GM12878 (cell line): ENCODE measurements around the gene TOM1L2. TPM values are rescaled to one million over a fixed set of nuclear protein-coding genes. Genes with fewer than 3 reads are reported as not detected.

Experiments
- ATAC-seq: fragments of 200-7000 bp; cut with Tn5 transposase; 3 replicates; pipeline ENCODE4 v1.9.1; 2020; ENCODE audit warnings: mild to moderate bottlenecking, moderate library complexity
- BruUV-seq: library from RNA; stranded (reverse); fragments of 400-500 nt; replicated peaks from 2 replicates; lab custom pipeline; 2021; lab: Mats Ljungman, UMichigan
- CTCF ChIA-PET: fragments of 300-600 bp; sonication (Branson Sonifier 250); formaldehyde crosslinking; extraction: SDS; loops from one replicate; lab custom pipeline; 2021; ENCODE audit warnings: inconsistent platforms; lab: Yijun Ruan, JAX
- POLR2A ChIA-PET: fragments of 350-600 bp; formaldehyde crosslinking; extraction: SDS; loops from one replicate; lab custom pipeline; 2021; ENCODE audit warnings: inconsistent platforms; lab: Charles Lee
- RAD21 ChIA-PET: fragments of 300-600 bp; sonication (Branson Sonifier 250); formaldehyde crosslinking; loops from one replicate; lab custom pipeline; 2023; ENCODE audit warnings: antibody characterized with exemption; ENCODE audit not compliant: unreplicated experiment; lab: Charles Lee
- SMC1A ChIA-PET: fragments of 300-600 bp; sonication (Branson Sonifier 250); formaldehyde crosslinking; loops from one replicate; lab custom pipeline; 2023; ENCODE audit not compliant: unreplicated experiment, uncharacterized antibody; lab: Charles Lee
- DNase-seq: peaks from one replicate; pipeline ENCODE4 v3.0.0-alpha.2; 2011; ENCODE audit warnings: low read depth, low spot score
- FAIRE-seq: peaks from 3 replicates; lab custom pipeline; 2011; peaks lifted over from hg19 to GRCh38; lab: Jason Lieb, UNC
- H2AFZ ChIP-seq: 2 replicates; pipeline ENCODE4 v1.6.0; 2011; ENCODE audit warnings: low read depth, low read length, control low read depth; ENCODE audit not compliant: control insufficient read depth
- H3K27ac ChIP-seq: 2 replicates; pipeline ENCODE4 v1.5.1; 2011; ENCODE audit warnings: control low read depth; ENCODE audit not compliant: control insufficient read depth, insufficient read depth
- H3K27me3 ChIP-seq, 2 experiments: replicated peaks in 1 of 2; 2 replicates each; pipeline versions ENCODE4 v1.6.0 to v1.6.1; 2011; ENCODE audit warnings: low read length in 1 of 2; ENCODE audit not compliant: control insufficient read depth in 2 of 2, insufficient read depth in 2 of 2
- H3K36me3 ChIP-seq, 2 experiments: 2 replicates each; pipeline ENCODE4 v1.5.1; 2011; ENCODE audit warnings: low read length in 1 of 2; ENCODE audit not compliant: control insufficient read depth in 2 of 2, insufficient read depth in 2 of 2
- H3K4me1 ChIP-seq: 2 replicates; pipeline ENCODE4 v1.6.1; 2011; ENCODE audit warnings: mild to moderate bottlenecking, low read length, moderate library complexity, mixed read lengths; ENCODE audit not compliant: control insufficient read depth, insufficient read depth
- H3K4me2 ChIP-seq: 2 replicates; pipeline ENCODE4 v1.6.0; 2011; ENCODE audit warnings: control low read depth; ENCODE audit not compliant: control insufficient read depth, insufficient read depth
- H3K4me3 ChIP-seq: fragments of 200-600 bp; sonication (generic); 2 replicates; pipeline ENCODE4 v1.5.1; 2016
- H3K79me2 ChIP-seq: 2 replicates; pipeline ENCODE4 v1.6.0; 2011; ENCODE audit warnings: low read length; ENCODE audit not compliant: control insufficient read depth, insufficient read depth
- H3K9ac ChIP-seq: 2 replicates; pipeline ENCODE4 v1.8.0; 2011; ENCODE audit warnings: low read length, control low read depth, mixed read lengths; ENCODE audit not compliant: control insufficient read depth, insufficient read depth
- H3K9me3 ChIP-seq: replicated peaks from 3 replicates; pipeline ENCODE4 v1.5.1; 2011; ENCODE audit warnings: mild to moderate bottlenecking, low read length; ENCODE audit not compliant: control insufficient read depth, insufficient read depth
- H4K20me1 ChIP-seq: 2 replicates; pipeline ENCODE4 v1.6.0; 2011; ENCODE audit not compliant: control insufficient read depth, insufficient read depth
- ATF7 ChIP-seq: fragments of 450-650 bp; IDR thresholded peaks from 2 replicates; pipeline ENCODE4 v1.6.1; 2016; ENCODE audit warnings: low read depth, mild to moderate bottlenecking
- E4F1 ChIP-seq: fragments of 450-650 bp; IDR thresholded peaks from 2 replicates; pipeline ENCODE4 v1.6.1; 2018; ENCODE audit warnings: borderline replicate concordance, mild to moderate bottlenecking; ENCODE audit not compliant: partially characterized antibody
- EED ChIP-seq: sonication (generic); IDR thresholded peaks from 2 replicates; pipeline ENCODE4 v1.6.1; 2016; ENCODE audit warnings: antibody characterized with exemption, low read depth
- FOXM1 ChIP-seq: IDR thresholded peaks from 2 replicates; pipeline ENCODE4 v1.6.1; 2012; ENCODE audit warnings: low read depth, mild to moderate bottlenecking, inconsistent platforms, low read length, moderate library complexity
- GABPA ChIP-seq: IDR thresholded peaks from 2 replicates; pipeline ENCODE4 v1.6.1; 2014; ENCODE audit warnings: antibody characterized with exemption, low read depth, mild to moderate bottlenecking, inconsistent platforms
- JUNB ChIP-seq: IDR thresholded peaks from 2 replicates; pipeline ENCODE4 v1.6.1; 2016; ENCODE audit warnings: antibody characterized with exemption, mild to moderate bottlenecking
- NFYB ChIP-seq: IDR thresholded peaks from 2 replicates; pipeline ENCODE4 v1.6.1; 2011; ENCODE audit warnings: low read depth, mild to moderate bottlenecking, low read length, improper control_type of control experiment, moderate library complexity; ENCODE audit not compliant: insufficient read depth
- NR2F1 ChIP-seq: fragments of 450-650 bp; conservative IDR thresholded peaks from 2 replicates; pipeline ENCODE4 v1.6.1; 2017; ENCODE audit warnings: mild to moderate bottlenecking
- POLR2AphosphoS2 ChIP-seq: IDR thresholded peaks from 2 replicates; pipeline ENCODE4 v1.6.1; 2011; ENCODE audit warnings: low read depth, mild to moderate bottlenecking, low read length, improper control_type of control experiment, moderate library complexity
- RELA ChIP-seq: fragments of 450-650 bp; IDR thresholded peaks from 2 replicates; pipeline ENCODE4 v1.8.0; 2014; ENCODE audit warnings: borderline replicate concordance; ENCODE audit not compliant: partially characterized antibody
- RUNX3 ChIP-seq: IDR thresholded peaks from 2 replicates; pipeline ENCODE4 v1.6.1; 2012; ENCODE audit warnings: low read length, inconsistent platforms
- SIX5 ChIP-seq: IDR thresholded peaks from 2 replicates; pipeline ENCODE4 v1.6.1; 2011; ENCODE audit warnings: mild to moderate bottlenecking, low read depth, low read length, moderate library complexity; ENCODE audit not compliant: severe bottlenecking
- SRF ChIP-seq, 2 experiments: IDR thresholded peaks; 2 replicates each; pipeline ENCODE4 v1.6.1; 2011; ENCODE audit warnings: low read depth in 2 of 2, low read length in 2 of 2, mild to moderate bottlenecking in 1 of 2, moderate library complexity in 1 of 2
- USF1 ChIP-seq: IDR thresholded peaks from 2 replicates; pipeline ENCODE4 v1.6.1; 2011; ENCODE audit warnings: borderline replicate concordance, low read depth, mild to moderate bottlenecking, moderate library complexity, mixed read lengths, low read length; ENCODE audit not compliant: insufficient read depth; ENCODE audit errors: extremely low read length
- WGBS: methylation state at CpG from one replicate; pipeline ENCODE4 v1.1.6; 2016; ENCODE audit warnings: low lambda C conversion rate; ENCODE audit not compliant: insufficient replicate concordance, insufficient coverage; ENCODE audit errors: missing lambda C conversion rate; 5-methylcytosine and 5-hydroxymethylcytosine counted together
- in situ Hi-C: fragments of 300-500 bp; cut with MboI; formaldehyde crosslinking; loops from 9 replicates; pipeline ENCODE4 v1.14.3; 2018; ENCODE audit warnings: mixed read lengths
- intact Hi-C: fragments of 100-400 bp; cut with micrococcal nuclease; formaldehyde crosslinking; loops from one replicate; pipeline ENCODE4 v1.14.2; 2022; ENCODE audit not compliant: unreplicated experiment
- polyA plus RNA-seq, 11 experiments: library from polyadenylated mRNA; depleted of rRNA in 4 of 11; unstranded in 6 of 11; stranded (reverse) in 5 of 11; fragments of >200 nt; fragmentation: Nextera tagmentation in 4 of 11; fragmentation: Illumina TruSeq in 1 of 11; extraction: Ambion mirVana in 4 of 11; extraction: Trizol in 1 of 11; gene quantifications; 1 replicate in 1 of 11; 2 replicates in 10 of 11; pipeline versions ENCODE4 v1.2.1 to v1.2.3, GENCODE V29; 2011 to 2016; ENCODE audit warnings: inconsistent platforms in 2 of 11, missing spikeins in 2 of 11, low read depth in 1 of 11
- total RNA-seq, 4 experiments: library from RNA; depleted of rRNA in 3 of 4; stranded (reverse); fragments of >200 nt in 3 of 4; fragmentation: Illumina TruSeq in 1 of 4; extraction: Trizol in 1 of 4; gene quantifications; 2 replicates each; pipeline versions ENCODE4 v1.2.1 to v1.2.3, GENCODE V29; 2013 to 2021

Gene TOM1L2
- total and polyA plus RNA-seq, 10 of the 15 experiments (the other 5 are each of a cell fraction or from before 2014, with no cell fraction given), result 0.19 to 19.2 (median 8.1) TPM

GRCh38 chr17:17926036-17926435, 46.2 kb downstream of the TOM1L2 start:
- 98% methylated on average over 4 of the region's 4 CpGs for WGBS
- RAD21 ChIA-PET, result interaction anchor here (0.9 to 1.5 kb wide), 2 partner anchors 35 to 107 kb away, joined by 3 to 5 read pairs; no protein-coding TSS in a partner anchor
- intact Hi-C loops, result no loop called here
- Histone ChIP-seq H2AFZ (no peak overlapping the region), H4K20me1 (no peaks in the 10 kb centered on the region), H3K4me1 (no peaks in the 10 kb centered on the region), H3K9ac (no peak overlapping the region), H3K4me2 (no peak overlapping the region), H3K27ac (no peak overlapping the region), H3K4me3 (no peak overlapping the region), H3K27me3 (no peaks in the 10 kb centered on the region), H3K9me3 (no peaks in the 10 kb centered on the region), H3K79me2 (no peaks in the 10 kb centered on the region), H3K36me3 (no peaks in the 10 kb centered on the region)
- in situ Hi-C loops, result no loop called here
- TF ChIP-seq SRF (IDR thresholded peaks at IDR 0.05; ENCODE audit: low read depth in 2 of 2, low read length in 2 of 2), result no peak
- no peak for TF ChIP-seq FOXM1
- no peak for TF ChIP-seq ATF7
- no peak for TF ChIP-seq SIX5
- TF ChIP-seq POLR2AphosphoS2, result no peak
- TF ChIP-seq RUNX3, result no peak
- no peak for TF ChIP-seq EED
- no peak for TF ChIP-seq USF1
- no peak for TF ChIP-seq NFYB
- no peak for TF ChIP-seq JUNB
- no peak for TF ChIP-seq GABPA
- no peak for TF ChIP-seq NR2F1
- TF ChIP-seq E4F1, result no peak
- TF ChIP-seq RELA, result no peak
- SMC1A ChIA-PET, result interaction anchor here (0.6 to 3.2 kb wide), 5 partner anchors 10 to 107 kb away, joined by 3 to 10 read pairs (median 4); no protein-coding TSS in a partner anchor
- DNase-seq, result no peak
- FAIRE-seq, result no peak
- POLR2A ChIA-PET, result no interaction called here
- no peak for ATAC-seq
- CTCF ChIA-PET, result interaction anchor here (0.8 to 1.9 kb wide), 4 partner anchors 8 to 108 kb away, joined by 3 to 9 read pairs (median 4); no protein-coding TSS in a partner anchor
- no TSS peak for BruUV-seq
